KOPT-K1 (cell line): ENCODE data around the gene RSU1.
"Not testable (repeated sequence)": the region's sequence is repeated elsewhere in the genome, so short reads cannot be mapped to it uniquely, and the experiment has no call there.

Experiments
- H3K27ac ChIP-seq: fragments of 200-600 bp; sonication (generic); 2 replicates; pipeline ENCODE4 v1.5.1; 2016; ENCODE audit warnings: antibody characterized with exemption, mild to moderate bottlenecking, low read depth, low read length; ENCODE audit not compliant: poor library complexity, severe bottlenecking
- H3K36me3 ChIP-seq: fragments of 200-600 bp; sonication (generic); 2 replicates; pipeline ENCODE4 v1.5.1; 2017; ENCODE audit warnings: antibody characterized with exemption, mild to moderate bottlenecking, low read length, moderate library complexity; ENCODE audit not compliant: insufficient read depth
- H3K9me3 ChIP-seq: fragments of 200-600 bp; sonication (generic); 2 replicates; pipeline ENCODE4 v1.5.1; 2017; ENCODE audit warnings: antibody characterized with exemption, low read length, mild to moderate bottlenecking; ENCODE audit not compliant: insufficient read depth, poor library complexity, severe bottlenecking

RSU1 gene

GRCh38 chr10:16777473-16778370 lies 39.5 kb downstream of the RSU1 start:
- Histone ChIP-seq H3K27ac (no peak overlapping the region), H3K9me3 (no peaks in the 10 kb centered on the region), H3K36me3 (no peaks in the 10 kb centered on the region)

DNA sequence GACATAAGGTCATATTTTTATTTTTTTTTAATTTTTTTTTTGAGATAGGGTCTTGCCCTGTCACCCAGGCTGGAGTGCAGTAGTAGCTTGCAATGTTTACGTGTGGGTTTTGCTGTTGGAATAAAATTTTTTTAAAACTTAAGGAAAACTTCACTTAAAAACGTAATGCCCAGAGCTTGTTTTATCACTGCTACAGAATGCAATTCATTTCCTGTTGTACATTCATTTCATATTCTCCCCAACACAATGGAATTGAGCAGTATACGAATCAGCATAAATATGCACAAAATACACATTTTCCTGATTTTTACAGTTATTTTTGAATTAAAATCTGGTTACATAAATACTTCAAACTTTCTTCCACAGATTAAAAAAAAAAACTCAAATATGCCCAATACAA lies 40.3 kb downstream of the RSU1 start:
- Histone ChIP-seq H3K36me3 (no peaks in the 10 kb centered on the region), H3K9me3 (no peaks in the 10 kb centered on the region), H3K27ac (no peak overlapping the region)

- no peaks in the 10 kb centered on the region for H3K36me3 ChIP-seq
- no peak overlapping the region for H3K27ac ChIP-seq
- H3K9me3 ChIP-seq, result no peaks in the 10 kb centered on the region
Observed at GRCh38 chr10:16773334-16773733, 43.9 kb downstream of the RSU1 start.

GRCh38 chr10:16770670-16771069 lies 46.6 kb downstream of the RSU1 start:
- Histone ChIP-seq H3K36me3 (no peaks in the 10 kb centered on the region), H3K27ac (no peak overlapping the region), H3K9me3 (no peaks in the 10 kb centered on the region)

DNA sequence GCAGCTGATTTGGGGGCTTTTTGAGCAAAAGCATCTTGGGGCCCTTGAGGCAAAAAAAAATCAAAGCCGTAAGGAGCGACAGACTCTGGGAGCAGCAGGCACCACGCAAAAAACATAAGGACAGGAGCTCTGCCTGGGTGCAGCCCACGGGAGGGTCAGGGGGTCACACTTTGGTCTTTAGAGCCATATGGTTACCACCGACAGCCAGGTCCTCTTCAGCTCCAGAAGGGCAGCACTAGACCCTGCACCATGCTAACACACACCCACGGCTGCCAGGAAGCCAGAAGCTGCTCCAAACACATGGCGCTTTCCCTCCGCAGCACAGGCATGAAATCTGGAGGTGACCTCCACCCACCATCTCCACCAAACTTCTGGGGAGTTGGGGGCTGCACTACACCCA lies 47.1 kb downstream of the RSU1 start:
- Histone ChIP-seq H3K36me3 (no peaks in the 10 kb centered on the region), H3K27ac (no peak overlapping the region), H3K9me3 (no peaks in the 10 kb centered on the region)

- Histone ChIP-seq H3K9me3 (no peaks in the 10 kb centered on the region), H3K36me3 (no peaks in the 10 kb centered on the region), H3K27ac (no peak overlapping the region)
Observed at GRCh38 chr10:16769331-16769730, 47.9 kb downstream of the RSU1 start.

DNA sequence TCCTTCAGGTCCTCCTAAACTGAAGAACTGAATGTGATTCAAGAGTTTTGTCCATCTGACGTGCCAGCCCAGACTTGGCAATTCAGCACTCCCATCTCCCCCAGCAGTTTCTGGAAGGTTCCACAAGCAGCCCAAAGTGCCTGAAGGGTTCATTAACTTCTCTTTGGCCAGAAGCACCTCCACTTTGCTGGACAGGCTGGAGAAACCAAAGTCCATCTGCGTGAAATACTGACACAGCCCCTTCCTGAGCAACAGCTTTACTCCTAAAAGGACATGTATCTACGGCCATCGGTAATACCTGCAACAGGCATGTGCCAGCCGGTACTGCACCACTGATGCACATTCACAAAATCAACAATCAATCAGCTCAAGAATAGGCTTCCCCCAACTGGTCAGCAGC lies 48.5 kb downstream of the RSU1 start:
- Histone ChIP-seq H3K27ac (no peak overlapping the region), H3K9me3 (no peaks in the 10 kb centered on the region), H3K36me3 (no peaks in the 10 kb centered on the region)

DNA sequence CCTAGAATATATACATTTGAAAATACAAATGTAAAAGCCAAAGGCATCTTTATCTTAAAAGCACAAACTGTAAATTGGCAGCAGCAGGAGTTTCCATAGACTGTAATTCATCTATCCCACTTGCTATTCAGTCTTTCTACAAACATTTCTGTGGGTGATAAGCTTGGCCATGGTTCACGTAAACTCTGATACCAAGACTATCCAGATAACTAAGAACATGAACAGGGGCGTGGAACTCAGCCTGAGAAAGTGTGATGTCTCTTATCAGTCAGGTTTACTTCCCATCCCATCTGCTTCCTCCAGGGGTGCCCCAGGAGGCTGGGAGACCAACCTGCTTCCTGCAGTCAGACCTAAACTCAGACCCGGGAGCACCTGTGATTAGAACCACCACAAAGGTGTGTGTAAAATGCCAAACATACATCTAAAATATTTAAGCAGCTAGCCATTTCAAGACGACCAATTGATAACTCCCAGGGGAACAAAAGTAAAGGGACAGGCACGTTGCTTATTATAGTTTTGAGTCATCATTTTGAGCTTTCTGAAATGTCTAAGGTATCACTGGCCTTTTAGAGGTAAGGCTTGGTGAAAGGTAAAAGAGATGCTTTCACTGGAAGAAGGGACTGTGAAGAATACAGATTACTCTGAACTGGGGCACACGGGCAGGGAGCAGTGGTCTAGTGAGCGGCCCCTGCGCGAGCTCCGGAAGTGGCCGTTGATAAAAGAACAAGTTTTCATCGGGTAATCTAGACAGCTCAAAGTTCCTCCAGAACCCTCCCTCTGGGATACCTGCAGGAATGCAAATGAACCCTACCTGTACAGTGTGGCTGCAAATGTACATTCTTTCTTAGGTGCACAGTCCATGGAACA lies 51.5 kb downstream of the RSU1 start:
- Histone ChIP-seq H3K27ac (no peak overlapping the region), H3K36me3 (no peaks in the 10 kb centered on the region)

GRCh38 chr10:16761300-16761699 lies 55.9 kb downstream of the RSU1 start:
- H3K27ac ChIP-seq, result no peak overlapping the region
- H3K9me3 ChIP-seq, result no peaks in the 10 kb centered on the region
- no peaks in the 10 kb centered on the region for H3K36me3 ChIP-seq

More for the DNA sequence above, 51.5 kb downstream of the RSU1 start:
- H3K9me3 ChIP-seq, result no peaks in the 10 kb centered on the region

DNA sequence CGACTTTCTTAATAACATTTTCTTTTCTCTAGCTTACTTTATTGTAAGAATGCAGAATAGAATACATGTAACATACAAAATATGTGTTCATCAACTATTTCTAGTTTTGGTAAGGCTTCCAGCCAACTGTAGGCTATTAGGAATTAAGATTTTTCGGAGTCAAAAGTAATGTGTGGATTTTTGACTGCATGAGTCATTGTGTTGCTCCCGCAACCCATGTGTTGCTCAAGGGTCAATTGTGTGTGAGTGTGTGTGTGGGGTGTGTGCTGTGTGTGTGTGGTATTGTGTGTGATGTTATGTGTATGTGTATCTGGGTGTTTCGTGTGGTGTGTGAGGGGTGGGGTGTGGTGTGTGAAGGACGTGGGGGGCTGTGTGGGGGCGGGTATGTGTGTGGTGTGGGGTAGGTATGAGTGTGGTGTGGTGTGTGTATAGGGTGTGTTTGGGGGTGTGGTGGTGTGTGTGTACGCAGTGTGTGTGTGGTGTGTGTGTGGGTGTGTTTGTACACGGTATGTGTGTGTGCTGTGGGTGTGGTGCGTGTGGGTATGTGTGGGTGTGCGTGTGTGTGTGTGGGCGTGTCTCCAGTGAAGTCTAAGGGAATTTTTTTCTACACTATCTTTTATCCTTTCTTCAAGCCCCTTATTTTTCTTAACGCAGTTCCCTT lies 60.5 kb downstream of the RSU1 start:
- peaks cover 9% of the 10 kb centered on the region for H3K36me3 ChIP-seq
- H3K27ac ChIP-seq, result no peak overlapping the region
- no peaks in the 10 kb centered on the region for H3K9me3 ChIP-seq

DNA sequence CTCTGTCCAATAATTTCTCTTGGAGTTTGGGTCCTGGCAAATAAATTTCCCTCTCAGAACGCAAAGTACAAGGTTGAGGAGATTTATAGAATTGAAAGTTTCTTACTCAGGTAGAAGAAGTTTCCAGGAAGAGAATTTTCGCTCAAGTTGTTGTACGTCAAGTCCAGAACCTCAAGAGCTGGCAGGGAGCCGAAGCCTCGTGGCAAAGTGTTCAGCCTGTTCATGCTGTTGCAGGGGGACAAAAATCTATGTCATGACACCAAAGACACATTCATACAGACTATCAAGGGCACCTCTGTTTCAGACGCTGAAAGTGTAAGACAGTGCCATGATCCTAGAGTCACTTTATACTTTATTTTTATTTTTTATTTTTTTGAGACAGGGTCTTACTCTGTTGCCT lies 62.5 kb downstream of the RSU1 start:
- peaks cover 15% of the 10 kb centered on the region for H3K36me3 ChIP-seq

GRCh38 chr10:16752849-16753248 lies 64.4 kb downstream of the RSU1 start:
- not testable (repeated sequence) for H3K9me3 ChIP-seq, H3K27ac ChIP-seq
- peaks cover 15% of the 10 kb centered on the region for H3K36me3 ChIP-seq

More for the DNA sequence above, 62.5 kb downstream of the RSU1 start:
- H3K9me3 ChIP-seq, result no peaks in the 10 kb centered on the region
- no peak overlapping the region for H3K27ac ChIP-seq

DNA sequence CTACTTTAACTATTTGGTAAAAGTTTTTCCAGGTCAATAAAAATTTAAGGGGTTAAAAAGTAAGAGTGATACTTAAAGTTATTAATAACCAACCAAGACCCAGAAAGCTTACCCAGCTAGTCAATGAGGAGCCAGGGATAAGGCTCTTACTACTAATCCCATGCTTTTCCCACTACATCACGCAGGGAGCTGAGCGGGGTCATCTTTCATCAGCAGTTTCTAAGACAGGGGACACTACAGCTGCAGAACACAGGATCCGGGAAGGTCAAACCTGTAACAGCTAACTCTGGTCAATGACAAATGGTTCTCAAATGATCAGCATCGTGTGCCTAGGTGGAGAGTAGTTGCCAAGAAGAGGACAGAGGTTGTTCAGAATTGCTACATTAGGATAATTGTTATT lies 65.1 kb downstream of the RSU1 start:
- Histone ChIP-seq H3K36me3 (peaks cover 15% of the 10 kb centered on the region), H3K9me3 (no peaks in the 10 kb centered on the region), H3K27ac (no peak overlapping the region)

DNA sequence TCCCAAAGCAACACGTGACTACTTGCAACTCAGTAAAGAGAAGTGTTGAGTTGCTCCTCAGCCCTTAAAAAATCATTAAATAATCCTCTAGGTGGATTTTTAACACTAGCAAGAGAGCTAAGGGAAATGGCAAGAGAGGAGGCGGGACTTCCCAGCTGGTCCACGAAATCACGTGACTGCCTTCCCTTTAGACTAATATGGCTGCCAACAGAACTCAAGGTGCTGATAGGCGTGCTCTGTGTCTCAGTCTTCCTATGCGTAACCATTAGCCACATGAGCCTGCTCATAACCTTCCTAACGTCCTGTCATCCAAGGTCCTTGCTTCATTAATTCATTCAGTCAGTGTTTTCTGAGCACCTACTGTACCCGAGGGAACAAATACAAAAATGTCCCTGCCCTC lies 66.0 kb downstream of the RSU1 start:
- no peaks in the 10 kb centered on the region for H3K9me3 ChIP-seq
- peaks cover 15% of the 10 kb centered on the region for H3K36me3 ChIP-seq

DNA sequence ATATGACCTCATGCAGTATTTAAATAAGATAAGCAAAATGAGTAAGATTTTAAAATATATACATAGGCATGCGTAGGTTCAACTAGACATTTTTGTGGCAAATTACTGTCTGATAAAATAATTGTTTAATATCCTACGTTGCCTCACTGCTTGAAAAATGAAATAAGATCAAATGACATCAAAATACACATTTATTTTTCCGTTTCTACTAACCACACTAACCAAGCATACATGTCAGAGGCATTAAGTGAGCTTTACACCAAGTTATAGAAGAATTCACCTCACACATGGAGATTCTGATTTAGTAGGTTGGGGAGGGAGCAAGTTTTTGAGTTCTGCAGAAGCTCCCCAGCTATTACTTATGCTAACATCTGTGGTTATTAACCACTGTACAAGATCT lies 66.8 kb downstream of the RSU1 start:
- no peaks in the 10 kb centered on the region for H3K9me3 ChIP-seq
- H3K36me3 ChIP-seq, result peaks cover 15% of the 10 kb centered on the region
- H3K27ac ChIP-seq, result no peak overlapping the region

More for the DNA sequence above, 66.0 kb downstream of the RSU1 start:
- H3K27ac ChIP-seq, result no peak overlapping the region
